ENCODE measurements around the gene VIL1.
A peak's percentile ranks its signal among the peaks of the same experiment; 100 is the strongest.

The VIL1 gene

DNA sequence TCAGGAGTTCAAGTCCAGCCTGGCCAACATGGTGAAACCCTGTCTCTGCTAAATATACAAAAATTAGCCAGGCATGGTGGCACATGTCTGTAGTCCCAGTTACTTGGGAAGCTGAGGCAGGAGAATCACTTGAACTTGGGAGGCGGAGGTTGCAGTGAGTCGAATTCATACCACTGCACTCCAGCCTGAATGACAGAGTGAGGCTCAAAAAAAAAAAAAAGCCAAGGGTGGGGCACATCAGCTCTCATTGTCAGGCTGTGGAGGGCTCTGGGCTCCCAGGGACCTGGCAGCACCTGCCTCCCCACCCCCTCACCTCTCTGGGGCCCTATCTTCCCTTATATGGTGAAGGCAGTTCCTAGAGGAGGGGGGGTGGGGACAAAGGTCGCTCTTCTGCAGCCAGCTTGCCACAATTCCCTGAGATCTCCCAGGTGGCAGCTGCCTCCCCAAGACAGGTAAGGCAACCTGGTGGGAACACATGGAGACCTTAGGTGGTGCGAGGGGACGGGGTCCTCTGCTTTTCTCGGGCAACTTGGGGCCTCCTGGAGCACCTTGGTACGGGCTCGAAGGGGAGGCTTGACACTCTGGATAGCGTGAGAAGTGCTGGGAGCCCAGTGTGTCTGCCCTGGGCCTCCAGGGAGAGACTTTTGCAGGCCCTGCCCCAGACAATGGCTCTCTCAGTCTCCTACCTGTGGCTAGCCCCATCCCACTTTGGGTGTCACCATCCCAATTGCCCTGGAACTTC, at the start of gene VIL1:
TSS of gene VIL1 (plus strand) at position 407 of the 742 bp plus-strand sequence. CDS start 4,656 bp downstream, outside the sequence.
- no peak for DNase-seq (ENCODE audit: low spot score)

DNA sequence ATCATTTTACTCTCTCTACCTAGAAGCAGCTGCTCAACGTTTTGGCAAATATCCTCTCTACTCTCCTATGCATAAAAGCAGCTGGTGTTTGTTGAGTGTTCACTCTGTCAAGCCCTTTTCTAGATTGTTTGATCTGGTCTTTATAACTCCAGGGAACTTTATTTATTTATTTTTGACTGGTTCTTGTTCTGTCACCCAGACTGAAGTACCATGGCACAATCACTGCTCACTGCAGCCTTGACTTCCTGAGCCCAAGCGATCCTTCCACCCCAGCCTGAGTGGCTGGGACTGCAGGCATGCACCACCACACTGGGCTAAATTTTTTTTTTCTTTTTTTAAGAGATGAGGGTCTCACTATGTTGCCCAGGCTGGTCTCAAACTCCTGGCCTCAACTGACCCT, 49.6 kb upstream of the VIL1 start:
- DNase-seq (ENCODE audit: low spot score): no peak

DNA sequence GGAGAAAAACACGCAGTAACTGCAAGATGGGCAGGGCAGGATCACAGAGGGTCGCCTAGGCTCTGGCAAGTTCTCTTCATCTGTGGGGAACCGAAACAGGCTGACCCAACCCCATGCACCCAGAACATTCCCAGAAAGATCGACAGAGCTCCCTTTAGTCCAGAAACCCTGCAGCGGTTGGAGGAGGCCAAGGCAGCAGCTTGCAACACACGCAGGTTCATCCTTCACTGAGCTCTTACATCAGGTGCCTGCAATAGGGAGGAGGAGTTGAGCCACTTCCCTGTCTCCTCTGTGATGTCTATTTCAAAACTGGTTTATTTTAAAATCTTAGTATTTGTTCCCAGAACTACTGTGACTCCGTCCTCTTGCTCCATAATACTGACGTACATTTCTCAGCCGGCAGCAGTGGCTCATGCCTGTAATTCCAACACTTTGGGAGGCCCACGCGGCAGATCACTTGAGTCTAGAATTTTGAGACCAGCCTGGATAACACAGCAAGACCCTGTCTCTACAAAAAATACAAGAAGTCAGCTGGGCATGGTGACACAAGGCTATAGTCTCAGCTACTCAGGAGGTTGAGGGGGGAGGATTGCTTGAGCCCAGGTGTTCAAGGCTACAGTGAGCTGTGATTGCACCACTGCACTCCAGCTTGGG, 48.4 kb upstream of the VIL1 start:
- DNase-seq (ENCODE audit: low spot score): no peak

DNA sequence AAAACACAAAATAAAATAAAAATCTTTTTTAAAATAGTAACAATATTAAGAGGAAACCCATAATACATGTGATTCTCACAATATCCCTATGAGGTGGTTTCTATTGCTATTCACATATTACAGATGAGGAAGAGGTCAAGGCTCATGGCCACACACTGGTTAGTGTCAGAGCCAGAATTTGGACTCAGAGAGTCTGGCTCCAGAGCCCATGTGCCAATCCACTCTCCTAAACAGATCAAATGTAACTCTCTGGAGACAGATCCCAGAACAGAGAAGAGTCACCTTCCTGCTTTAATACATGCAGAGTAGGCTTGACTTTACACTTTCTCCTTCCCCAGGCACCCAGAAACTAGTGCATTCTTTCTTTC, 47.0 kb upstream of the VIL1 start:
- DNase-seq (ENCODE audit: low spot score): no peak

- no peak for DNase-seq (ENCODE audit: low spot score)
Measured at GRCh38 chr2:218374795-218375194, 44.1 kb upstream of the VIL1 start.

- DNase-seq (ENCODE audit: low spot score): no peak
Measured at GRCh38 chr2:218375212-218375611, 43.7 kb upstream of the VIL1 start.

DNA sequence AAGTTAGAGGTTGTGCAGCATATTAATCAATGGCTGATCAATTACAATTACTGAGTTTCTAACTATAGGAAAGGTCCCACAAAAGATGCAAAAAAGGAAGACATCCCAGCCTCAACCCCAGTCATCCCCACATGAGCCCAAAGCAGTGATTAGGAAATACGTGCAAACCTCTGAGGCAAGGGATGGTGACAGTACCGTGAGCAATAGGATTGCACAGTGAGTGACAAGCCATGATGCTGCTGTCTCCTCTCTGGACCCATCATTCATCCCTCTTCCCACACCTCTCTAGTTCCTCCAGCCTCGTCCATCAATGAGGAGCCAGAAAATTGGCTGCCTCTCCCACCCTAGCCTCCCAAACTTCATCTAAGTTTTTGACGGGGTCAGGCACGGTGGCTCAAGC, 40.9 kb upstream of the VIL1 start:
- no peak for DNase-seq (ENCODE audit: low spot score)

DNA sequence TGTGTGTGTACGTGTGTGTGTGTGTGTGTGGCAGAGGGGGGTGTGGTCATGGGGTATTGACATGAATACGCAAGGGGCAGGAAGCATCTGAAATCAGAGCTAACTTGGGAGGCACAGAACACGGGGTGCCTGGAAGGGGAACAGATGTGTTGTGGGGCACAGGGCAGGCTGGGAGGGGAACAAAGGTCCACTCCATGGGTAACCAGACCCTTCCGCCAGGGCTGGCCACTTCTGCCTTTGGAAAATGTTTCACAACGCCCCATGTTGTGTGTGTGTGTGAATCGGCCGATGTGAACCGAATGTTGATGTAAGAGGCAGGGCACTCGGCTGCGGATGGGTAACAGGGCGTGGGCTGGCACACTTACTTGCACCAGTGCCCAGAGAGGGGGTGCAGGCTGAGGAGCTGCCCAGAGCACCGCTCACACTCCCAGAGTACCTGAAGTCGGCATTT, 37.0 kb upstream of the VIL1 start, which contains the start of gene SLC11A1:
TSS of gene SLC11A1 (plus strand) at position 358 of the 451 bp plus-strand sequence. CDS start 96 bp downstream, outside the sequence.
- no peak for DNase-seq (ENCODE audit: low spot score)

- no peak for DNase-seq (ENCODE audit: low spot score)
Measured at GRCh38 chr2:218382785-218383184, 36.1 kb upstream of the VIL1 start.

- peak; percentile 41 for DNase-seq (ENCODE audit: low spot score)
Measured at GRCh38 chr2:218383892-218384519, 34.9 kb upstream of the VIL1 start.

- no peak for DNase-seq (ENCODE audit: low spot score)
Measured at GRCh38 chr2:218384975-218385374, 33.9 kb upstream of the VIL1 start.

DNA sequence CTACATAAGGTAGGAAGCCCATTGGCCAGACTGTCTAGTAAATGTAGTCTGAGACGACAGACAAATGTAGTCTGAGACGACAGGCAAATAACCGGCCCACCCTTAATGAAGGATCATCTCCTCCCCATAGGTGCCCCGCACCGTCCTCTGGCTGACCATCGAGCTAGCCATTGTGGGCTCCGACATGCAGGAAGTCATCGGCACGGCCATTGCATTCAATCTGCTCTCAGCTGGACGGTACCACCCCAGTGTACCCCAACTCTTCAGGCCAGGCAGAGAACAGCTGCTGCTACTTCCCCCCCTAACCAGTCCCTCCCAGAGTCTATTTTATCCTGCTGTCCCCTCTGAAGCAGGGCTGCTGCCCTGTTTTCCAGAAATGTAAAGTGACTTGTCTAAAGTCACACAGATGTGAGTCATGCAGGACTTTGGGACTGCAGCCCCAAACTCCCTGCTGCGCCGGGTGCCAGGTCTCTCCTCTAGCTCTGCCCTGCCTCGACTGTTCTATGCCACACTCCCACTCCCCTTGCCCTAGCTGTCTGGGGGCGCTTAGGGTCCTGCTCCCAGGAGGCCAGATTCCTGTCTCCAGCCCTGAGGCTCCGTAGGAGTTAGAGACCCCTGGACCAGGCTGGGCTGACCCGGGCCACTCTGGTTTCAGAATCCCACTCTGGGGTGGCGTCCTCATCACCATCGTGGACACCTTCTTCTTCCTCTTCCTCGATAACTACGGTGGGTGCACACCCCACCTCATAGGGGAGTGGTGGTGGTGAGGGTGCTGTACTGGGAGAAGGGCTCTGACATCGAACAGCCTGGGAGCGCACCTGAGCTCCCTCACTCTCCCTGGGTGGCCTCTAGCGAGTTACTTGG, 32.2 kb upstream of the VIL1 start:
- DNase-seq (ENCODE audit: low spot score): no peak

GRCh38 chr2:218387369-218388194, 31.3 kb upstream of the VIL1 start:
- peak; percentile 67 for DNase-seq (ENCODE audit: low spot score)

DNA sequence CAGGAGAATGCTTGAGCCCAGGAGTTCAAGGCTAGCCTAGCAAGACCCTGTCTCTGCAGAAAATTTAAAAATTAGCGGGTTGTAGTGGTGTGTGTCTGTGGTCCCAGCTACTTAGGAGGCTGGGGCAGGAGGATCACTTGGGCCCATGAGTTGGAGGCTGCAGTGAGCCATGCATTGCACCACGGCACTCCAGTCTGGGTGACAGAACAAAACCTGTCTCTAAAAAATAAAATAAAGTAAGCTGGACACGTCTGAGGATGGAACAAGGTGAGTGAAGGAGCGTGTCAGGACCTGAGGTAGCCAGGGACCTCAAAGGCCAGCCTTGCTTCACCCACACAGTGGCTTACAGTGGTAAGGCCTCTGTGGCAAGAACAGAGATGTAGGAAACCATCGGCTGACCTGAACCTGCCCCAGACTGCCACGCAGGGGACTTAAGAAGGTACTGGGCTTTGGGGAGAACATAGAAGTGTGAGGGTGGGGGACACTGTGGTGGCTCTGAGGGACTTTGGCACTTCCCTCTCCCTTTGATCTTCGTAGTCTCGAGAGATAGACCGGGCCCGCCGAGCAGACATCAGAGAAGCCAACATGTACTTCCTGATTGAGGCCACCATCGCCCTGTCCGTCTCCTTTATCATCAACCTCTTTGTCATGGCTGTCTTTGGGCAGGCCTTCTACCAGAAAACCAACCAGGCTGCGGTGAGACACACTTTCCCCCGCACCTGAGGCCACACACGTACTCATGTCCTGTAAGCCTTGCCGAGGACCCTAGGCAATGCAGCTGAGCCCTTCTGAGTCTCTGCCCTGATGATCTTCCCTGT, 29.4 kb upstream of the VIL1 start:
- no peak for DNase-seq (ENCODE audit: low spot score)

GRCh38 chr2:218391202-218391601, 27.7 kb upstream of the VIL1 start:
- no peak for DNase-seq (ENCODE audit: low spot score)

- DNase-seq (ENCODE audit: low spot score): no peak
Measured at GRCh38 chr2:218392459-218392858, 26.5 kb upstream of the VIL1 start.

DNA sequence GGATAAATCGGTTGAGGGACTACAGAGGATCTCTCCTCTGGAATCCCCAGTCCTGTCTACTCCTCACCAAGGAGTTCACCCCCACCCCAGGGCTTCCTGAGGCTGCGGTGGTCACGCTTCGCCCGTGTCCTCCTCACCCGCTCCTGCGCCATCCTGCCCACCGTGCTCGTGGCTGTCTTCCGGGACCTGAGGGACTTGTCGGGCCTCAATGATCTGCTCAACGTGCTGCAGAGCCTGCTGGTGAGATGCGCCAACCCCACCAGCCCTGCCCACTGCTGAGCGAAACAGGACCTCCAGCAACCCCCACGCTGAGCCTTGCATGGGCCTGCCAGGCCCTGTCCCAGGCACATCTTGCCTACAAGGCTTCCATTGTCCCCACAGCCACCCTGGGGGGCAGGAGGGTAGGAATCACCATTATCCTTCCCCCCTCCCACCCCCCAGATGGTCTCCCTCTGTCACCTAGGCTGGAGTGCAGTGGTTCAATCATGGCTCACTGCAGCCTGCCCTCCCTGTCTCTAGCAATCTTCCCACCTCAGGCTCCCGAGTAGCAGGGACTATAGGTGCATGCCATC, 25.9 kb upstream of the VIL1 start:
- no peak for DNase-seq (ENCODE audit: low spot score)

- no peak for DNase-seq (ENCODE audit: low spot score)
Measured at GRCh38 chr2:218393750-218394290, 25.1 kb upstream of the VIL1 start.

DNA sequence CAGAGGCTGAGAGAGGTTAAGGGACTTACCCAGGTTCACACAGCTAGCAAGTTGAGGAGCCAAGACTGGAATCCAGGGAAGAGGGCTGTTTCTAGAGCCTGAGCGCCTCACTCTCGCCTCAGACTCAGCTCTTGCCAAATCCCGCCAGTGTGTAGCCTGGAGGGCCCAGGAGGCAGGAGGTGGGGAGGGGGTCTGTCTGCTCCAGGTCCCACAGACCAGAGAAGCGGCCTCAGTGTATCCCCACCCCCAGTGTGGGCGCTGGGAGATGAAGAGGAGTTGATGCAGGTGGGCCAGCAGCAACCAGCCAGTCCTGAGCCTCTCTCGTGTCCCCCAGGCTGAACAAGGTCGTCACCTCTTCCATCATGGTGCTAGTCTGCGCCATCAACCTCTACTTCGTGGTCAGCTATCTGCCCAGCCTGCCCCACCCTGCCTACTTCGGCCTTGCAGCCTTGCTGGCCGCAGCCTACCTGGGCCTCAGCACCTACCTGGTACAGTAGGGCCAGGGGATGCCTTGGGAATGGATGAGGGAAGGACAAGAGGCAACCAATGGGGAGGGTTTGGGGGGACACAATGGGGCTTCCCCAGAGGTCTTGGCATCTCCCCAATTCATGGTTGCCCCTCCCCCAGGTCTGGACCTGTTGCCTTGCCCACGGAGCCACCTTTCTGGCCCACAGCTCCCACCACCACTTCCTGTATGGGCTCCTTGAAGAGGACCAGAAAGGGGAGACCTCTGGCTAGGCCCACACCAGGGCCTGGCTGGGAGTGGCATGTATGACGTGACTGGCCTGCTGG, 24.4 kb upstream of the VIL1 start:
- no peak for DNase-seq (ENCODE audit: low spot score)

All from kidney tubule cell (primary cell).